RWPE1 (cell line): Measurements from ENCODE around the gene DERL2.

ENCODE experiments used
- CTCF ChIA-PET: fragments of 350-600 bp; sonication (Branson Sonifier 250); formaldehyde crosslinking; extraction: SDS; loops from one replicate; lab custom pipeline; 2021; lab: Yijun Ruan, JAX
- POLR2A ChIA-PET: fragments of 400-600 bp; formaldehyde crosslinking; extraction: SDS; loops from one replicate; lab custom pipeline; 2020; ENCODE audit warnings: antibody characterized with exemption; ENCODE audit not compliant: low non-redundant PET; lab: Yijun Ruan, JAX
- DNase-seq: peaks from one replicate; pipeline ENCODE4 v3.0.0; 2012; ENCODE audit warnings: low spot score
- H3K27ac ChIP-seq: fragments of 450-650 bp; 2 replicates; pipeline ENCODE4 v1.5.1; 2017
- TF ChIP-seq, protein P1 (sequence below): fragments of 450-650 bp; conservative IDR thresholded peaks from 2 replicates; pipeline ENCODE4 v1.5.1; 2017; ENCODE audit warnings: low read depth, mild to moderate bottlenecking

DERL2 gene

DNA sequence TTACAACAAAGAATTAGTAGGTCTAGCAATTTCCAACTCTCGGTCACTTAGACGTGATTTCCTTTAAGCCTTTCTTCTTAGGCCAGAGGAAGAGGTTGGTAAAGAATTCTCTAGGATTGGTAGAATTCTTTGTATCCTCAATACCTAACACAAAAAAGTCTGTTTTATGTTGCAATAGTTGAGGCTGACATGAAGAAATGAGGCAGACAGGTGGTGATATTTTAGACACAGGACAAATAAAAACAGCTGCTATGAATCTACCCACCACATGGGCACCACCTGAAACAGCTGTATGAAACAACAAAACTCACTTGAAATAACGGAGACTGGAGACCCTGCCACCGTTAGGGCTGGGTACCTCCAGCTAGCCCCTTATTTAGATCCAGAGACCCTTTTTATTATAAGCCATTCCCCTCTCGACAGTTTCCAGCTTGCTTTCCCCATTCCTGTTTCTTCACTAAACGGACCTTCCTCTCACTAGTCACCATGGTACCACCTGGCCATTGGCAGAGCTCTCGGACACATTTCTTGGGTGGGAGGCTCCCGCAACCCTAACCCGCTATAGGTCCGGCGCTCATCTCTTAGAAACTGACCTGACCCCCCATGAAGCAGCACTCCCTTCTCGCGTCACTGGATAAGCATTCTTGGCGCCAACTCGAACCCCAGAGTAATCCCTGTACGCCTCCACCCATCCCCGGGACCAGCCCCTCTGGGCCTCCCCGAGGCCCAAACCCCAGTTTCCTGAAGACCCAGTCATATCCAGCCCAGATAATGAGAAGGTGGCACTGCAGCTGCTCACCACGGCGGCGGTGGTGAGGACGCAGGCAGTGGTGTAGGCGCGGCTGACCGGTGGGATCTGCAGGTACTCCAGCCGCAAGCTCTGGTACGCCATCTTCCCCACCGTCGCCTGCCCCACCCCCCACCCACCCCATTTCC lies at the start of gene DERL2:
Gene DERL2, minus strand, starts transcription at position 909 of the 936 bp plus-strand sequence. Its CDS starts 17 bp downstream, at position 892.
- POLR2A ChIA-PET = no interaction called here
- peak within 1 kb of the TSS; percentile 98 for H3K27ac ChIP-seq
- peak; percentile 58 for DNase-seq
- TF ChIP-seq, protein P1, sequence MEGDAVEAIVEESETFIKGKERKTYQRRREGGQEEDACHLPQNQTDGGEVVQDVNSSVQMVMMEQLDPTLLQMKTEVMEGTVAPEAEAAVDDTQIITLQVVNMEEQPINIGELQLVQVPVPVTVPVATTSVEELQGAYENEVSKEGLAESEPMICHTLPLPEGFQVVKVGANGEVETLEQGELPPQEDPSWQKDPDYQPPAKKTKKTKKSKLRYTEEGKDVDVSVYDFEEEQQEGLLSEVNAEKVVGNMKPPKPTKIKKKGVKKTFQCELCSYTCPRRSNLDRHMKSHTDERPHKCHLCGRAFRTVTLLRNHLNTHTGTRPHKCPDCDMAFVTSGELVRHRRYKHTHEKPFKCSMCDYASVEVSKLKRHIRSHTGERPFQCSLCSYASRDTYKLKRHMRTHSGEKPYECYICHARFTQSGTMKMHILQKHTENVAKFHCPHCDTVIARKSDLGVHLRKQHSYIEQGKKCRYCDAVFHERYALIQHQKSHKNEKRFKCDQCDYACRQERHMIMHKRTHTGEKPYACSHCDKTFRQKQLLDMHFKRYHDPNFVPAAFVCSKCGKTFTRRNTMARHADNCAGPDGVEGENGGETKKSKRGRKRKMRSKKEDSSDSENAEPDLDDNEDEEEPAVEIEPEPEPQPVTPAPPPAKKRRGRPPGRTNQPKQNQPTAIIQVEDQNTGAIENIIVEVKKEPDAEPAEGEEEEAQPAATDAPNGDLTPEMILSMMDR = no peak
- CTCF ChIA-PET = interaction anchor here (0.6 kb wide), 2 partner anchors 15 to 16 kb away, joined by 3 read pairs; no protein-coding TSS in a partner anchor

DNA sequence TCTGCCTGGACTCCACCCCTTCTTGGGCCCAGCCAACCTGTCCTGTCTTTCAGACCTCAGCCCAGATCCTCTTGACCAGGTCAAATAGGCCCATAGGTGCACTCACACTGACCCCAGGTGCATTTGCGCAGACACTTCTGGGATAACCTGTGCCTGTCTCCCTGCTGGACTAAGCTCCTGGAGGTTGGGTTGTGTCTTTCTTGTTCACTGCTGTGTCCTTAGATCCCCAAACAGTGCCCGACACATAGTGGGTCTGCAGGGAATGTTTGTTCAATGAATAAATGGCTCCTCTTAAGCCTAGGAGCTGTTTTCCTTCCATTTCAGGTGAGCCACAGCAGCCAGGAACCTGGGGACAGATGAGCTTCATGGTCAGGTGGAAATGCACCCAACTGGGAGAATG lies 49.5 kb upstream of the DERL2 start:
- ChIA-PET POLR2A (no interaction called here), CTCF (no interaction called here)
- TF ChIP-seq, protein P1 = no peak
- no peak overlapping the region for H3K27ac ChIP-seq
- no peak for DNase-seq

DNA sequence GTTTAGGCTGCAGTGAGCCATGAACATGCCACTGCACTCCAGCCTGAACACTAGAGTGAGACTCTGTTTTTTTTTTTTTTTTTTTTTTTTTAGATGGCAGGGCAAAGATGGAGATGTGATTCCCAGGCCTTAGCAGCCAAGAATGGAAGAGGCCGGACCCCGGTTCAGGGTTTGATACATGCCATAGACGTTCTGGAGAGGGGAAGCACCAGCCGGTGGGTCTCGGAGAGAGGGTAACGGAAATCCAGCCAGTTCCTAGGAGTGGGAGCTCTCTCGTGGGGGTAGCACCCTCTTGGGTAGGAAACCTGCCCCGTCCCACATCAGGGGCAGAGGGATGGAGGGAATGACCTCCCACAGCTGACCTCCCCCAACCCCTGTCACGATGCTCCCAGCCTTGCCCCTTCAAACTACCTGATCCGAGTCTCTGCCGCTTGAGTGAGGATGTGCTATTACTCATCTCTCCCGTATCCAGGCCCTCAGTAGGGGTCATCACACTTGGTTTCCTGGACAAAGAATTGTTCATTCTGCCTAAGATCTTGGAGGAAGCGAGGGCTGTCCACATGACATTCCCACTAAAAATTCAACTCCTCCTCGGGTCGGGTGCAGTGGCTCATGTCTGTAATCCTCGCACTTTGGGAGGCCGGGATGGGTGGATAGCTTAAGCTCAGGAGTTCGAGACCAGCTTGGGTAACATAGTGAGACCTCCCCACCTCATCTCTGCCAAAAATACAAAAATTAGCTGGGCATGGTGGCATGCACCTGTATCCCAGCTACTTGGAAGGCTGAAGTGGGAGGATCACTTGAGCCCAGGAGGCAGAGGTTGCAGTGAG lies 47.7 kb upstream of the DERL2 start:
- CTCF ChIA-PET = no interaction called here
- 0 out of 2 replicates have a peak overlapping the region, but pooled peaks have one; percentile 6 for H3K27ac ChIP-seq
- POLR2A ChIA-PET = interaction anchor here (0.7 kb wide), 1 partner anchor 48 kb away, joined by 14 read pairs; no protein-coding TSS in a partner anchor
- DNase-seq = no peak
- TF ChIP-seq, protein P1 = no peak

DNA sequence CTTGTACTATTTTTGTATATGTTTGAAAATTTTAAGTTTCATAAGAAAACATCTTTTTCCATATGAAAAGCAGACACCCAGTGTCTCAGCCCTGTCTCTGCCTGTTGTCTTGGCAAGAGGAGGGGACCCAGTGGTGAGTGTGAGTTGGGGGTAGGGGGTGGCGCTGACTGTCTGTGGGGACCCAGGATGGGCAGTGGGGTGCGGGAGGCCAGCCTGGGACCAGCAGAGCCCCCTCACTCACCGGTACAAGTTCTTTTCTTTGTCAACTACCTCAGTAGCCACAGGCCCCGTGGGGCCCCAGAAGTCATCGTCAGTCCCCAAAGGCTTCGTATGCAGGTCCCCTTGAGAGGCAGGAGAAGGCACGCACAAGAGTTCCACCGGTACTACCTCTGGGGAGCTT lies 46.6 kb upstream of the DERL2 start:
- DNase-seq = no peak
- H3K27ac ChIP-seq = no peak overlapping the region
- TF ChIP-seq, protein P1 = no peak
- CTCF ChIA-PET = no interaction called here
- POLR2A ChIA-PET = no interaction called here

DNA sequence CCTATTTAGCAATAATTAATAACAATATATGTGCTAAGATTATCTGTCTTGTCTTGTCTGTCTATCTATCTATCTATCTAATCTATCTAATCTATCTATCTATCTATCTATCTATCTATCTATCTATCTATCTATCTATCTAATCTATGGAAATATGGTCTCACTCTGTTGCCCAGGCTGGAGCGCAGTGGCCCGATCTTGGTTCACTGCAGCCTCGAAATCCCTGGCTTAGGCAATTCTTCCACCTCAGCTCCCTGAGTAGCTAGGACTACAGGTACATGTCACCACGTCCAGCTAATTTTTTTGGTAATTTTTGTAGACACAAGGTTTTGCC lies 45.1 kb upstream of the DERL2 start:
- no peak for DNase-seq
- H3K27ac ChIP-seq = no peak overlapping the region
- ChIA-PET POLR2A (no interaction called here), CTCF (no interaction called here)
- TF ChIP-seq, protein P1 = no peak
